GM12872 (cell line): ENCODE measurements around the gene MCM7.

Experiments used
- TF ChIP-seq, protein P1 (sequence below): IDR thresholded peaks from 3 replicates; pipeline ENCODE4 v1.5.1; 2011; ENCODE audit warnings: low read depth, mild to moderate bottlenecking, low read length, moderate library complexity; ENCODE audit not compliant: insufficient read depth

MCM7 gene

GRCh38 chr7:100072462-100072861, 28.7 kb downstream of the MCM7 start:
- TF ChIP-seq, protein P1, sequence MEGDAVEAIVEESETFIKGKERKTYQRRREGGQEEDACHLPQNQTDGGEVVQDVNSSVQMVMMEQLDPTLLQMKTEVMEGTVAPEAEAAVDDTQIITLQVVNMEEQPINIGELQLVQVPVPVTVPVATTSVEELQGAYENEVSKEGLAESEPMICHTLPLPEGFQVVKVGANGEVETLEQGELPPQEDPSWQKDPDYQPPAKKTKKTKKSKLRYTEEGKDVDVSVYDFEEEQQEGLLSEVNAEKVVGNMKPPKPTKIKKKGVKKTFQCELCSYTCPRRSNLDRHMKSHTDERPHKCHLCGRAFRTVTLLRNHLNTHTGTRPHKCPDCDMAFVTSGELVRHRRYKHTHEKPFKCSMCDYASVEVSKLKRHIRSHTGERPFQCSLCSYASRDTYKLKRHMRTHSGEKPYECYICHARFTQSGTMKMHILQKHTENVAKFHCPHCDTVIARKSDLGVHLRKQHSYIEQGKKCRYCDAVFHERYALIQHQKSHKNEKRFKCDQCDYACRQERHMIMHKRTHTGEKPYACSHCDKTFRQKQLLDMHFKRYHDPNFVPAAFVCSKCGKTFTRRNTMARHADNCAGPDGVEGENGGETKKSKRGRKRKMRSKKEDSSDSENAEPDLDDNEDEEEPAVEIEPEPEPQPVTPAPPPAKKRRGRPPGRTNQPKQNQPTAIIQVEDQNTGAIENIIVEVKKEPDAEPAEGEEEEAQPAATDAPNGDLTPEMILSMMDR, result no peak

DNA sequence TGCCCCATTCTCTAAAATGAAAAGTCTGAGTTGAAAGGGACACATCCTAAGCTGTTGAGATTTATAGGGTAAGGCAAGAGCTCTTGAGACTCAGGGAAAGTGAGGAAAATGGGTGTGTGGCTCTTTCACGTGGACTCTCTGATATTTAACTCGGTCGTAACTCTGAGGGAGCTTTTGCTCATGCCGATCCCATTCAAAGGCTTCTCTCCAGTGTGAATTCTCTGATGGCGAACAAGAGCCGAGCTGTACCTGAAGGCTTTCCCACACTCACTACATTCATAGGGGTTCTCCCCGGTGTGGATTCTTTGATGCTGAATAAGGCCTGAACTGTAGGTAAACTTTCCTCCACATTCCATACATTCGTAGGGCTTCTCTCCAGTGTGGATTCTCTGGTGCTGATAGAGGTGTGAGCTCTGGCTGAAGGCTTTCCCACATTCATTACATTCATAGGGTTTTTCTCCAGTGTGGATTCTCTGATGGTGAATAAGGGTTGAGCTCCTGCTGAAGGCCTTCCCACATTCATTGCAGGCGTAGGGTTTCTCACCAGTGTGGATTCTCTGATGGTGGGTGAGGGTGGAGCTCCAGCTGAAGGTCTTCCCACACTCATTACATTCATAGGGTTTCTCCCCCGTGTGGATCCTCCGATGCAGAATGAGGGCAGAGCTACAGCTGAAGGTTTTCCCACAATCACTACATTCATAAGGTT, 30.0 kb downstream of the MCM7 start:
- TF ChIP-seq, protein P1, result no peak

GRCh38 chr7:100069991-100070390, 31.2 kb downstream of the MCM7 start:
- TF ChIP-seq, protein P1, result no peak

GRCh38 chr7:100066953-100067352, 34.2 kb downstream of the MCM7 start:
- TF ChIP-seq, protein P1, result no peak

GRCh38 chr7:100065452-100066186, 35.6 kb downstream of the MCM7 start:
- TF ChIP-seq, protein P1, result no peak

- TF ChIP-seq, protein P1, result no peak
These were observed 37.0 kb downstream of the MCM7 start for GRCh38 chr7:100064162-100064561.

DNA sequence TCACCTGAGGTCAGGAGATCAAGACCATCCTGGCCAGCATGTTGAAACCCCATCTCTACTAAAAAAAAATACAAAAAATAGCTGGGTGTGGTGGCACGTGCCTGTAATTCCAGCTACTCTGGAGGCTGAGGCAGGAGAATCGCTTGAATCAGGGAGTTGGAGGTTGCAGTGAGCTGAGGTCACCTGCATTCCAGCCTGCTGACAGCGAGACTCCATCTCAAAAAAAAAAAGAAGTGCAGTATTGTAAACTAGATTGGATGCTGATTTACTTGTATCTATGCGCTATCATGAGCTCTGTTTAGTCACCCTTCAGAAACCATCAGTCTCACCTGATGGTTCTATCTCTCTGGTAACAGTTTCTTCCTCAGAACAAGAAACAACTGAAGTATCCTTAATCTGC, 37.8 kb downstream of the MCM7 start:
- TF ChIP-seq, protein P1, result no peak
